ENCODE data around the gene PRSS23.
"Not testable (repeated sequence)": the region's sequence is repeated elsewhere in the genome, so short reads cannot be mapped to it uniquely, and the experiment has no call there.

The PRSS23 gene, protein sequence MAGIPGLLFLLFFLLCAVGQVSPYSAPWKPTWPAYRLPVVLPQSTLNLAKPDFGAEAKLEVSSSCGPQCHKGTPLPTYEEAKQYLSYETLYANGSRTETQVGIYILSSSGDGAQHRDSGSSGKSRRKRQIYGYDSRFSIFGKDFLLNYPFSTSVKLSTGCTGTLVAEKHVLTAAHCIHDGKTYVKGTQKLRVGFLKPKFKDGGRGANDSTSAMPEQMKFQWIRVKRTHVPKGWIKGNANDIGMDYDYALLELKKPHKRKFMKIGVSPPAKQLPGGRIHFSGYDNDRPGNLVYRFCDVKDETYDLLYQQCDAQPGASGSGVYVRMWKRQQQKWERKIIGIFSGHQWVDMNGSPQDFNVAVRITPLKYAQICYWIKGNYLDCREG

DNA sequence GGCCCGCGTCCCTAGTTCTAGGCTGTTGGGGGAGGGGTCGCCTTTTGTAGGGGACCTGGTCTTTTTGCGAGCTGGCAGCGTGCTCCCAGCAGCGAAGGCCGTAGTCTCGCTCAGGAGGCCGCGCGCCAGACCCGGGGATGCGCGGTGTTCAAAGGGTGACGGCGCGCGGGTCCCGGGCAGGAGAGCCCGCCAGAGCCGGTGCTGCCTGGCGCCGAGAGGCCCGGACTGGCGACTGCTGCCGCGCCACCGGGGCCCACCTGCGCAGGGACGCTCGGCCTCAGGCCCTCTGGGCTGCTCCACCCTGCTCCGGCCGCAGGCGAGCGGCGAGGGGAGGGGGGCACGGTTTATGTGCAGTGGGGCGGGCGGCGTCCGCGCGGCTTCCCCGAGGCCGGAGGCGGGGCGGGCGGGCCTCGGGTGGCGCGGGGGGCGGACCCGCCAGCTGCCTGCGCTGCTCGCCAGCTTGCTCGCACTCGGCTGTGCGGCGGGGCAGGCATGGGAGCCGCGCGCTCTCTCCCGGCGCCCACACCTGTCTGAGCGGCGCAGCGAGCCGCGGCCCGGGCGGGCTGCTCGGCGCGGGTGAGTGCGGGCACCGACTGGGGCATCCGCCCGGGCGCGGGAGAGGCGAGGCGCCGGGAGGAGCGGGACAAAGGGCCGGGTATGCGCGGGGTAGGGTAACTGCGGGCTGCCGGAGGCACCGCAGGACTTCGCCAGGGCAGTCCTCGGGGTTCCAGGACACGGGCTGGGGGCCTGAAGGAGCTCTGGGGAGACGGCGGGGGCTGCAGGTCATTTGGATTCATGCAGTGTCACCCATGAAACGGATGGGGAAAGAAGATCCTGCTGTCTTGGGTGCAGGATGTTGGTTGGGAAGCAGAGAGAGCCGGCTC, at the start of gene PRSS23:
Gene PRSS23 (plus strand): TSS at position 467 of the 884 bp plus-strand sequence. CDS start 7,102 bp downstream, outside the sequence.
- Histone ChIP-seq H3K9me3 (ENCODE audit: control insufficient read depth, insufficient read depth, low read length) (no peaks in the 10 kb centered on the region), H3K27me3 (ENCODE audit: control insufficient read depth, insufficient read depth, low read length) (peaks cover 7% of the 10 kb centered on the region; the same call in 1 of the 2 replicates), H3K4me3 (ENCODE audit: low read length) (peak within 1 kb of the TSS; percentile 64; the same call in 1 of the 2 replicates), H3K27ac (ENCODE audit: low read length) (no peak within 1 kb of the TSS), H3K4me1 (ENCODE audit: control insufficient read depth, insufficient read depth, low read length) (peaks cover 6% of the 10 kb centered on the region; the same call in 1 of the 2 replicates), H3K36me3 (ENCODE audit: control insufficient read depth, insufficient read depth, low read length) (no peaks in the 10 kb centered on the region)
- no CpG with 5 or more reads among the region's 97 CpGs for WGBS (ENCODE audit: insufficient coverage, insufficient read length)
- no peak for DNase-seq (ENCODE audit: low read depth, low spot score)

DNA sequence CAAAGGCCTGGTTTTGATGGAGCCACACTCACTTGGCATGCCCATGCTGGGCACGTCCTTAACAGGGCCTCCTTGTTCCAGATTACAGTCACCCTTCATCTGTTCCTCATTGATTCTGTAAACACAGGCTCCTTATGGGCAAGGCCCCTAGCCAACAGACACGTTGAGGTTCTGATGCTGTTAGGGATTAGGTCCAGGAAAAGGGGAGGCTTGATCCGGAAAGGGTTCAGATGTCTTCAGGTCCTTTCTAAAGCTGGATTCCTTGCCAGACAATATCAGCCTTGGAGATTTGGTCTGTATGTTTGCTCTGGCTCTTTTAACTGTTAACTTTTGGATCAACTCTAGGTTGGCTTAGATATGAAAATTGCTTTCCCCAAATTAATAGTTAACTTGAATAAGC, 46.9 kb upstream of the PRSS23 start:
- WGBS (ENCODE audit: insufficient coverage, insufficient read length) = no CpG with 5 or more reads among the region's 3 CpGs
- Histone ChIP-seq H3K27ac (ENCODE audit: low read length) (no peak overlapping the region), H3K4me1 (ENCODE audit: control insufficient read depth, insufficient read depth, low read length) (no peaks in the 10 kb centered on the region), H3K36me3 (ENCODE audit: control insufficient read depth, insufficient read depth, low read length) (no peaks in the 10 kb centered on the region), H3K9me3 (ENCODE audit: control insufficient read depth, insufficient read depth, low read length) (no peaks in the 10 kb centered on the region), H3K4me3 (ENCODE audit: low read length) (no peak overlapping the region), H3K27me3 (ENCODE audit: control insufficient read depth, insufficient read depth, low read length) (no peaks in the 10 kb centered on the region)
- DNase-seq (ENCODE audit: low read depth, low spot score) = no peak

DNA sequence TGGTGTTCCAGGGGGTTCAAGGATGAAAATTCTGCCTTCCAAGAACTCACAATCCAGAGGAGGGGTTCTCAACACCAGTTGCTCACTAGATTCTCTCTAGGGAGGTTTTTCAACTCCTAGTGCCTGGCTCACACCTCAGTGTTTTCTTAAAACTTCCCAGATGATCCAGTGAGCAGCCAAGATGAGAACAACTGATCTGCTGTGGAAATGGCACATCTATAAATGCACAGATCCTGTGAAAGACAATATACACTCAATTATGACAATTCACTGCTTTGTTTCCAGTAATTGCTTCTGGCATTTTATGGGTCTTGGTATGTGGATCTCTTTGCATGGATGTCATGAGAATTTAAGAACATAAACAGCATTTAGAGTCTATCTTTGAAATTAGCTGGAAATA, 45.2 kb upstream of the PRSS23 start:
- H3K9me3 ChIP-seq (ENCODE audit: control insufficient read depth, insufficient read depth, low read length) = no peaks in the 10 kb centered on the region
- no peak overlapping the region for H3K27ac ChIP-seq (ENCODE audit: low read length)
- no peak for DNase-seq (ENCODE audit: low read depth, low spot score)
- H3K36me3 ChIP-seq (ENCODE audit: control insufficient read depth, insufficient read depth, low read length) = no peaks in the 10 kb centered on the region
- no peaks in the 10 kb centered on the region for H3K27me3 ChIP-seq (ENCODE audit: control insufficient read depth, insufficient read depth, low read length)
- H3K4me3 ChIP-seq (ENCODE audit: low read length) = no peak overlapping the region
- no peaks in the 10 kb centered on the region for H3K4me1 ChIP-seq (ENCODE audit: control insufficient read depth, insufficient read depth, low read length)

DNA sequence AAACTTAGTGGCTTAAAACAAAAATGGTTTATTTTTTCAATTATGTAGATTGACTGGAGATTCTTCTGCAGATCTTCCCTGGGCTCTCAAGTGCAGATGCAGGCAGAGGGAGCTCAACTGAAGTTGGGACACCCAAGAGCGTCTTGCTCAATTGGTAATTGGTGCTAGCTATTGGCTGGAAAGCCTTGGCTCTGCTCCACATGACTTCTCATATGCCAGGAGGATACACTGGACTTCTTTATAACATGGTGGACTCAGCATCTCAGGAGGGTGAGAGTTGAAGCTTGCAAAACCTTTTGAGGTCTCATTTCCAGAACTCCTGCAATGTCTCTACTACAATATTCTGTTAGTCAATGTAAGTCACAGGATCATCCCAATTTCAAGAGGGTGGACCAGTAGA, 42.2 kb upstream of the PRSS23 start:
- no peaks in the 10 kb centered on the region; the same call in 1 of the 2 replicates for H3K27me3 ChIP-seq (ENCODE audit: control insufficient read depth, insufficient read depth, low read length)
- no peaks in the 10 kb centered on the region for H3K9me3 ChIP-seq (ENCODE audit: control insufficient read depth, insufficient read depth, low read length)
- no peak for DNase-seq (ENCODE audit: low read depth, low spot score)
- WGBS (ENCODE audit: insufficient coverage, insufficient read length) = no CpG with 5 or more reads among the region's 1 CpG
- H3K4me3 ChIP-seq (ENCODE audit: low read length) = no peak overlapping the region
- H3K4me1 ChIP-seq (ENCODE audit: control insufficient read depth, insufficient read depth, low read length) = no peaks in the 10 kb centered on the region
- H3K27ac ChIP-seq (ENCODE audit: low read length) = no peak overlapping the region
- H3K36me3 ChIP-seq (ENCODE audit: control insufficient read depth, insufficient read depth, low read length) = no peaks in the 10 kb centered on the region

DNA sequence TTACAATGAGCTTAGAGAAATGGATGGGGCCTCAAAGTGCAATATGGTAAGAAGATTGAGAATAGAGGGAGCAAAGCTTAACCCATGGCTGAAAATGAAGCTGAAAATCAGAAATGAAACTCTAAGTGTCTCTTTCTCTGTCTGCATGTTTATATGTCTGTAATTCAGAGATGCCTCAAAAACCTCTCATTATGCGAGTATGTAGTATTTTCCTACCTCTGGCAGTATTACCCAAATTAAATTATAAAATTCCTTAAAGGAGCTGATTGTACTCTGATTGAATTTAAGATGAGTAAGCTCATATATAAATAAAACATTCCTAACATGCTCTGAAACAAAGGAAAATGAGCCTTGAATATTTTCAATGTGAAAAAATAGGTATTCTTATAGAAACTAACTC, 39.8 kb upstream of the PRSS23 start:
- H3K27me3 ChIP-seq (ENCODE audit: control insufficient read depth, insufficient read depth, low read length) = no peaks in the 10 kb centered on the region; the same call in 1 of the 2 replicates
- no peak for DNase-seq (ENCODE audit: low read depth, low spot score)
- no peaks in the 10 kb centered on the region for H3K36me3 ChIP-seq (ENCODE audit: control insufficient read depth, insufficient read depth, low read length)
- no CpG with 5 or more reads among the region's 1 CpG for WGBS (ENCODE audit: insufficient coverage, insufficient read length)
- H3K27ac ChIP-seq (ENCODE audit: low read length) = no peak overlapping the region
- H3K9me3 ChIP-seq (ENCODE audit: control insufficient read depth, insufficient read depth, low read length) = no peaks in the 10 kb centered on the region
- H3K4me1 ChIP-seq (ENCODE audit: control insufficient read depth, insufficient read depth, low read length) = no peaks in the 10 kb centered on the region
- H3K4me3 ChIP-seq (ENCODE audit: low read length) = no peak overlapping the region

DNA sequence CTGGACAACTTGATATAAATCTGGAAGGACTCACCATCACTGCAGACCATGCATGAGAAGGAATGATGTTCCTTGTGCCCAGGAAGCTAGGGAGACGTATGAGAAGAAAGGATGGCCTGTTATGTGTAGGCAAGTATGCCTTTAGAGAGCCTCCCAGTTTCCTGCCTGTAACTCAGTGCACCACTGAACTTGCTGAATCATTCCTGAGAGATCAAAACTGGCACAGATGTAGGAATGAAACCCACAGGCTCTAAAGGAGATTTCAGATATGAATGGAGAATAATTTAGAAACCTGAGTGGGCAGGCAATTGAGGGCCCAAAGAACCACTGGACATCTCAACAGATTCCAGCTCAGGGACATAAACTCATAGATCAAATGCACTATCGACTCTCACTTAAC, 38.4 kb upstream of the PRSS23 start:
- Histone ChIP-seq H3K36me3 (ENCODE audit: control insufficient read depth, insufficient read depth, low read length) (no peaks in the 10 kb centered on the region), H3K4me1 (ENCODE audit: control insufficient read depth, insufficient read depth, low read length) (no peaks in the 10 kb centered on the region), H3K27me3 (ENCODE audit: control insufficient read depth, insufficient read depth, low read length) (no peaks in the 10 kb centered on the region; the same call in 1 of the 2 replicates), H3K27ac (ENCODE audit: low read length) (no peak overlapping the region), H3K9me3 (ENCODE audit: control insufficient read depth, insufficient read depth, low read length) (no peaks in the 10 kb centered on the region), H3K4me3 (ENCODE audit: low read length) (no peak overlapping the region)
- no peak for DNase-seq (ENCODE audit: low read depth, low spot score)
- WGBS (ENCODE audit: insufficient coverage, insufficient read length) = no CpG with 5 or more reads among the region's 2 CpGs

DNA sequence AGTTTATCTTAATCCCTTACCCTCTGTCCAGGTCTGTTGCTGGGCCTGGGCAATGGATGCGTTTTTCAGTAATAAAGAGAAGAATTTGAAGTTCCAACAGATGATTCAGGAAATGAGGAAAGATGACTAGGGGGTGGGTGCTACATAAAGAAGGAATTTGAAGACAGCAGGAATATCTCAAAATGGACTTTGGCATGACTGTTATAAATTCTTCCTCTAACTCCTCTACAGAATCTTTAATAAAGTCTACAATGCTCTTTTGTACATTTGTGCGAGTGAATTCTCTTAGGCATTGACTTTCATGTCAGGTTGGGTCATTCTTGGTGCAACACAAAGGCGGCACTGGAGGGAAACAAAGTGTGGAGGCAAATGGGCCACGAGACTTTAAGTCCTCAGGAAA, 35.1 kb upstream of the PRSS23 start:
- no peaks in the 10 kb centered on the region for H3K9me3 ChIP-seq (ENCODE audit: control insufficient read depth, insufficient read depth, low read length)

DNA sequence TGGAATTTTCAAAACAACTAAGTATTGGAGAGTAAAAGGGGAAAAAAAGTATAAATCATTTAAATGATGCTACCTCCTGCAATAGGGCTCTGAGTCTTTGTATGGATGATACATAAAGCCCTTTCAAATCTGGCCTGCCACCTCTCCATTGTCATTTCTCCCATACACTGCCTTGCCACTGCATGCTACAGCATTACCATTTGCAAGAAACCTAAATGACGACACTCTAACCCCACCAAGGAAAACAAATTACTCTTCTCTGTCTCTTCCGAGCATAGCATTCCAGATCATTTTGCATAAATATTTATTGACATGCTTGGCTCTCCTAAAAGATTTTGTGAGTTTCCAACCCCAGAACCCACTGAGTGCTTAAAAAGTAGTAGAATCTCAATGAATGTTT, 34.5 kb upstream of the PRSS23 start:
- no peaks in the 10 kb centered on the region; the same call in 1 of the 2 replicates for H3K27me3 ChIP-seq (ENCODE audit: control insufficient read depth, insufficient read depth, low read length)

More for the DNA sequence above, 35.1 kb upstream of the PRSS23 start:
- no peak overlapping the region for H3K27ac ChIP-seq (ENCODE audit: low read length)
- no peaks in the 10 kb centered on the region; the same call in 1 of the 2 replicates for H3K27me3 ChIP-seq (ENCODE audit: control insufficient read depth, insufficient read depth, low read length)
- DNase-seq (ENCODE audit: low read depth, low spot score) = no peak
- H3K4me3 ChIP-seq (ENCODE audit: low read length) = no peak overlapping the region
- no CpG with 5 or more reads among the region's 4 CpGs for WGBS (ENCODE audit: insufficient coverage, insufficient read length)
- H3K4me1 ChIP-seq (ENCODE audit: control insufficient read depth, insufficient read depth, low read length) = no peaks in the 10 kb centered on the region
- no peaks in the 10 kb centered on the region for H3K36me3 ChIP-seq (ENCODE audit: control insufficient read depth, insufficient read depth, low read length)

DNA sequence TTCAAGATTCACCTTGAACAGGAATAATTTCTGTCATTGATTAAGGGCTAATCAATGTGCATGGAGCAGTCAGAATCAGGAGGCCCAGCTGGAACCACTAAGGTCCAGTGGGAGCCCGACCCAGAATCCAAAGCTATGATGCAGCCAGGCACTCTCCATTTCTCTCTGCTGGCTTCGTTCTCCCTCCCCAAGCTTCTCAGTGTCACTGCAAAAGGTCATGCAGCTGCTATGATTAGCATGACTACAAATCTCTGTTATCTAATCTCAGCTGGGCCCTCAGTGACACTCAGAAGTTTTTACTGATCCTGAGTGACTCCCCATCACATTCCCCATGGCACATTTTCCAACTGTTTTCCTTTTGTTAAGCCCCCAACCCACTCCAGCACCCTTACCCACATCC, 31.1 kb upstream of the PRSS23 start:
- Histone ChIP-seq H3K36me3 (ENCODE audit: control insufficient read depth, insufficient read depth, low read length) (no peaks in the 10 kb centered on the region), H3K9me3 (ENCODE audit: control insufficient read depth, insufficient read depth, low read length) (no peaks in the 10 kb centered on the region), H3K27ac (ENCODE audit: low read length) (no peak overlapping the region), H3K4me3 (ENCODE audit: low read length) (no peak overlapping the region), H3K4me1 (ENCODE audit: control insufficient read depth, insufficient read depth, low read length) (no peaks in the 10 kb centered on the region), H3K27me3 (ENCODE audit: control insufficient read depth, insufficient read depth, low read length) (no peaks in the 10 kb centered on the region)
- DNase-seq (ENCODE audit: low read depth, low spot score) = no peak
- no CpG with 5 or more reads among the region's 2 CpGs for WGBS (ENCODE audit: insufficient coverage, insufficient read length)

More for the DNA sequence above, 34.5 kb upstream of the PRSS23 start:
- DNase-seq (ENCODE audit: low read depth, low spot score) = no peak
- H3K27ac ChIP-seq (ENCODE audit: low read length) = no peak overlapping the region
- no peak overlapping the region for H3K4me3 ChIP-seq (ENCODE audit: low read length)
- H3K4me1 ChIP-seq (ENCODE audit: control insufficient read depth, insufficient read depth, low read length) = no peaks in the 10 kb centered on the region
- WGBS (ENCODE audit: insufficient coverage, insufficient read length) = no CpG with 5 or more reads among the region's 2 CpGs
- H3K36me3 ChIP-seq (ENCODE audit: control insufficient read depth, insufficient read depth, low read length) = no peaks in the 10 kb centered on the region
- no peaks in the 10 kb centered on the region for H3K9me3 ChIP-seq (ENCODE audit: control insufficient read depth, insufficient read depth, low read length)

DNA sequence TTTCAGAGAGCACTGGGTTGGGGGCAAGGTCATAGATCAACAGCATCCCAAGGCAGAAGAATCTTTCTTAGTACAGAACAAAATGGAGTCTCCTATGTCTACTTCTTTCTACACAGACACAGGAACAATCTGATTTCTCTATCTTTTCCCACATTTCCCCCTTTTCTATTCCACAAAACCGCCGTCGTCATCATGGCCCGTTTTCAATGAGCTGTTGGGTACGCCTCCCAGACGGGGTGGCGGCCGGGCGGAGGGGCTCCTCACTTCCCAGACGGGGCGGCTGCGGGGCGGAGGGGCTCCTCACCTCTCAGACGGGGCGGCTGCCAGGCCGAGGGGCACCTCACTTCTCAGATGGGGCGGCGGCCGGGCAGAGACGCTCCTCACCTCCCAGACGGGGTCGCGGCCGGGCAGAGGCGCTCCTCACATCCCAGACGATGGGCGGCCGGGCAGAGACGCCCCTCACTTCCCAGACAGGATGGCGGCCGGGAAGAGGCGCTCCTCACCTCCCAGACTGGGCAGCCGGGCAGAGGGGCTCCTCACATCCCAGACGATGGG, 29.8 kb upstream of the PRSS23 start:
- not testable (repeated sequence) for H3K4me1 ChIP-seq (ENCODE audit: control insufficient read depth, insufficient read depth, low read length); H3K4me3 ChIP-seq (ENCODE audit: low read length); H3K27ac ChIP-seq (ENCODE audit: low read length); H3K9me3 ChIP-seq (ENCODE audit: control insufficient read depth, insufficient read depth, low read length); H3K27me3 ChIP-seq (ENCODE audit: control insufficient read depth, insufficient read depth, low read length); DNase-seq (ENCODE audit: low read depth, low spot score); H3K36me3 ChIP-seq (ENCODE audit: control insufficient read depth, insufficient read depth, low read length)
- no CpG with 5 or more reads among the region's 34 CpGs for WGBS (ENCODE audit: insufficient coverage, insufficient read length)

Data from iPS DF 6.9 (cell line).